HG03469 (cell line): ENCODE results near the gene DNAJC25.

Experiments
- ATAC-seq: cut with Tn5 transposase; IDR thresholded peaks from one replicate; pipeline ENCODE4 v1.9.1; 2021; ENCODE audit warnings: mild to moderate bottlenecking, moderate library complexity, moderate number of reproducible peaks; ENCODE audit not compliant: unreplicated experiment

DNAJC25 gene

GRCh38 chr9:111627260-111627963, 3.7 kb upstream of the DNAJC25 start:
- no peak for ATAC-seq

- ATAC-seq = no peak
These were observed 2.7 kb upstream of the DNAJC25 start for GRCh38 chr9:111628411-111628810.

GRCh38 chr9:111630182-111630963, 761 bp upstream of the DNAJC25 start:
- ATAC-seq = no peak

- ATAC-seq = no peak
These were observed 245 bp upstream of the DNAJC25 start for GRCh38 chr9:111630964-111631213.

- ATAC-seq = no peak
These were observed 926 bp downstream of the DNAJC25 start for GRCh38 chr9:111632060-111632459.

GRCh38 chr9:111632695-111633388, 1.7 kb downstream of the DNAJC25 start:
- no peak for ATAC-seq

GRCh38 chr9:111633389-111633736, 2.2 kb downstream of the DNAJC25 start:
- ATAC-seq = no peak

- no peak for ATAC-seq
These were observed 3.7 kb downstream of the DNAJC25 start for GRCh38 chr9:111634860-111635259.

GRCh38 chr9:111637421-111637950, 6.4 kb downstream of the DNAJC25 start:
- no peak for ATAC-seq

GRCh38 chr9:111644195-111644772, 13.2 kb downstream of the DNAJC25 start:
- ATAC-seq = no peak

- ATAC-seq = no peak
These were observed 14.7 kb downstream of the DNAJC25 start for GRCh38 chr9:111645806-111646205.

- no peak for ATAC-seq
These were observed 15.3 kb downstream of the DNAJC25 start for GRCh38 chr9:111646417-111646816.

GRCh38 chr9:111648066-111648465, 16.9 kb downstream of the DNAJC25 start:
- no peak for ATAC-seq

- ATAC-seq = no peak
These were observed 17.9 kb downstream of the DNAJC25 start for GRCh38 chr9:111649016-111649415.

- ATAC-seq = no peak
These were observed 25.9 kb downstream of the DNAJC25 start for GRCh38 chr9:111657051-111657450.

- ATAC-seq = no peak
These were observed 27.8 kb downstream of the DNAJC25 start for GRCh38 chr9:111658943-111659342.

GRCh38 chr9:111659691-111660090, 28.6 kb downstream of the DNAJC25 start:
- no peak for ATAC-seq

- peak; percentile 57 for ATAC-seq
These were observed 30.1 kb downstream of the DNAJC25 start, which contains the start of gene GNG10 for GRCh38 chr9:111661150-111661801. Gene GNG10 (plus strand): TSS chr9:111661605. CDS start chr9:111661635, 30 bp downstream.

- ATAC-seq = peak; percentile 10
These were observed 30.8 kb downstream of the DNAJC25 start for GRCh38 chr9:111661802-111662521.
